Gastrocnemius medialis (tissue), 4 donors: ENCODE measurements around the gene CLCF1. TPM values are rescaled to one million over a fixed set of nuclear protein-coding genes. Genes with fewer than 3 reads are reported as not detected.

Source experiments
- ATAC-seq, 2 donors: fragments of 150-250 bp; one replicate each; pipeline ENCODE4 v1.9.1; 2016
- DNase-seq, 2 donors: peaks; one replicate each; pipeline ENCODE4 v3.0.0-alpha.2; 2019
- H3K27ac ChIP-seq, 4 donors: fragments of 200-600 bp; sonication (generic); 1 replicate in 1 of 4; 2 replicates in 3 of 4; pipeline ENCODE4 v1.5.1; 2016 to 2018; ENCODE audit warnings: mild to moderate bottlenecking in 2 of 4, moderate library complexity in 1 of 4
- H3K27me3 ChIP-seq, 3 donors: fragments of 200-600 bp; sonication (generic) in 2 of 3; 1 replicate in 1 of 3; 2 replicates in 2 of 3; pipeline versions ENCODE4 v1.5.1 to v1.6.0; 2016 to 2019; ENCODE audit warnings: mild to moderate bottlenecking in 1 of 3, moderate library complexity in 1 of 3
- H3K36me3 ChIP-seq, 2 donors: fragments of 200-600 bp; sonication (generic) in 1 of 2; one replicate each; pipeline ENCODE4 v1.5.1; 2017 to 2018
- H3K4me1 ChIP-seq, 2 donors: fragments of 200-600 bp; sonication (generic) in 1 of 2; one replicate each; pipeline ENCODE4 v1.5.1; 2016 to 2017; ENCODE audit warnings: mild to moderate bottlenecking in 2 of 2
- H3K4me3 ChIP-seq, 4 donors: fragments of 200-600 bp; sonication (generic) in 3 of 4; 1 replicate in 1 of 4; 2 replicates in 3 of 4; pipeline ENCODE4 v1.5.1; 2016 to 2019; ENCODE audit warnings: mild to moderate bottlenecking in 2 of 4
- H3K9me3 ChIP-seq, 3 donors: fragments of 200-600 bp; sonication (generic) in 2 of 3; 1 replicate in 1 of 3; 2 replicates in 2 of 3; pipeline ENCODE4 v1.5.1; 2016 to 2019
- CTCF ChIP-seq, 5 experiments: fragments of 450-650 bp in 3 of 5; fragments of 200-600 bp in 2 of 5; sonication (generic) in 2 of 5; IDR thresholded peaks in 4 of 5; conservative IDR thresholded peaks in 1 of 5; 1 replicate in 4 of 5; 2 replicates in 1 of 5; pipeline ENCODE4 v1.5.1; 2016 to 2019; ENCODE audit warnings: antibody characterized with exemption in 5 of 5, mild to moderate bottlenecking in 3 of 5, moderate library complexity in 3 of 5
- POLR2A ChIP-seq, 2 donors: fragments of 450-650 bp; IDR thresholded peaks; one replicate each; pipeline ENCODE4 v1.6.1; 2017; ENCODE audit warnings: antibody characterized with exemption in 2 of 2, mild to moderate bottlenecking in 2 of 2, moderate library complexity in 2 of 2
- in situ Hi-C, 4 donors: fragments of 200-750 bp; cut with MboI; loops; one replicate each; pipeline versions ENCODE4 v1.15.0 to v1.8.0; 2017; ENCODE audit warnings: low sequenced_read_pairs in 4 of 4
- intact Hi-C: fragments of 100-400 bp; cut with DNase I; formaldehyde crosslinking; loops from one replicate; pipeline ENCODE4 v1.15.1; 2023; ENCODE audit warnings: low total_unique reads
- total RNA-seq, 4 donors: library from RNA; depleted of rRNA; stranded (reverse); fragments of >200 nt; gene quantifications; one replicate each; pipeline versions ENCODE4 v1.1.0 to v1.2.3, GENCODE V29; 2016

CLCF1 gene
- total RNA-seq, 4 donors from 2014 or later = 0.24 to 2.7 (median 0.91) TPM

DNA sequence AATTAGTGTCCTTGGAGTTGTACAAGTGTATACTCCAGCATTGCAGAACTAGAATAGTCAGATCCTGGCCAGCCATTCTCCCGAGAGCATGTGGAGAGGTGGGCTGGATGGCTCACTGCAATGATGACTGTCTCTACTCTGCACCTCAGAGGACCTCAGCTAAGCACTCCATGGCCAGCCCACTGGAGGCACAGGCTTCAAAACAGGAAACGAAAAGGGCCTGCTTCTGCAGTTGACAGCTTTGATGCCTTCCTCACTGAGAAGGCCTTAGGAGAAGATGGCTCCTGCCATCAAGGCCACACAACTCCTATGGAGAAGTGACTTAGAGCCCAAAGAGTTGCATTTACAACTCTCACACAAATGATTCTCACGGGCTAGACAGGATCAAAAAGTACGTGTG is 29.1 kb downstream of the CLCF1 start:
- in situ Hi-C loops = no loop called here
- H3K27me3 ChIP-seq = no peaks in the 10 kb centered on the region
- no peak overlapping the region for H3K27ac ChIP-seq
- H3K36me3 ChIP-seq = no peaks in the 10 kb centered on the region
- TF ChIP-seq CTCF (IDR thresholded peaks at IDR 0.05 in 4 of 5, conservative IDR thresholded peaks at IDR 0.05 in 1 of 5) (no peak), POLR2A (IDR thresholded peaks at IDR 0.05) (no peak)
- no peak for ATAC-seq
- intact Hi-C loops = no loop called here
- H3K4me3 ChIP-seq = no peak overlapping the region
- H3K9me3 ChIP-seq = no peaks in the 10 kb centered on the region
- DNase-seq = no peak
- no peaks in the 10 kb centered on the region for H3K4me1 ChIP-seq

DNA sequence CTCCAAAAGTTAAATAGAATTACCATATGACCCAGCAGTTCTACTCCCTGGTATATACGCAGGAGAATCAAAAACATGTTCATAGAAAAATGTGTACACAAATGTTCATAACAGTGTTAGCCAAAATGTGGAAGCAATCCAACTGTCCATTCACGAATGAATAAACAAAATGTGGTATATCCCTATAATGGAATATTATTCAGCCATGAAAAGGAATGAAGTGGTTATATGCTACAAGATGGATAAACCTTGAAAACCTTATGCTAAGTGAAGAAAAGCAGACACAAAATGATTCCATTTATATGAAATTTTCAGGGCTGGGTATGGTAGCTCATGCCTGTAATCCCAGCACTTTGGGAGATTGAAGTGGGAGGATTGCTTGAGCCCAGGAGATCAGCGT is 36.1 kb downstream of the CLCF1 start:
- H3K36me3 ChIP-seq = no peaks in the 10 kb centered on the region
- H3K4me1 ChIP-seq = no peaks in the 10 kb centered on the region
- no peak for ATAC-seq
- no peak overlapping the region for H3K4me3 ChIP-seq
- H3K27ac ChIP-seq = no peak overlapping the region
- no peaks in the 10 kb centered on the region for H3K27me3 ChIP-seq
- in situ Hi-C loops = no loop called here
- TF ChIP-seq CTCF (IDR thresholded peaks at IDR 0.05 in 4 of 5, conservative IDR thresholded peaks at IDR 0.05 in 1 of 5) = no peak
- TF ChIP-seq POLR2A (IDR thresholded peaks at IDR 0.05) = no peak
- H3K9me3 ChIP-seq = no peaks in the 10 kb centered on the region
- intact Hi-C loops = no loop called here
- DNase-seq = no peak

GRCh38 chr11:67332081-67332691 is 41.2 kb downstream of the CLCF1 start:
- no peaks in the 10 kb centered on the region for H3K4me1 ChIP-seq
- no peaks in the 10 kb centered on the region for H3K27me3 ChIP-seq
- DNase-seq = no peak
- intact Hi-C loops = no loop called here
- in situ Hi-C loops = no loop called here
- H3K9me3 ChIP-seq = no peaks in the 10 kb centered on the region
- H3K4me3 ChIP-seq = no peak overlapping the region
- no peak for TF ChIP-seq POLR2A (IDR thresholded peaks at IDR 0.05)
- TF ChIP-seq CTCF (IDR thresholded peaks at IDR 0.05 in 4 of 5, conservative IDR thresholded peaks at IDR 0.05 in 1 of 5) = no peak
- ATAC-seq = no peak
- H3K36me3 ChIP-seq = no peaks in the 10 kb centered on the region
- H3K27ac ChIP-seq = no peak overlapping the region

DNA sequence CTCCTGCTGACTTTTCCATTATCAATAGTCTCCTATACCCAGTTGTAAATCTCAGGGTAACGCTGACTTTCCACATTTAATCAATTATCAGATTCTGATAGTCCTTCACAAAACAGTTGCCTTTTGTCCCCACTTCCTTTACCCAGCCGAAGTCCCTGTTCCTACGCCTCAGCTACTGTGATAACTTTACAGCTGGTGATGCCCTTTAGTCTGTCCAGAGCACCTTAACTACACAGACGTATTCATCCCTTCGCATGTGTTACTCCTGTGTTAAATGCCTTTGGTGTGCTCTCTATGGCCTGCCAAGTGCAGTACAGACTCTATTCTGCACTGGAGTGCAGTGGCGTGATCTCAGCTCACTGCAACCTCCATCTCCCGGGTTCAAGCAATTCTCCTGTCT is 49.9 kb downstream of the CLCF1 start:
- H3K9me3 ChIP-seq = no peaks in the 10 kb centered on the region
- in situ Hi-C loops = no loop called here
- intact Hi-C loops = no loop called here
- ATAC-seq (no peak), DNase-seq (no peak)
- H3K36me3 ChIP-seq = no peaks in the 10 kb centered on the region
- peaks cover 3 to 12% of the 10 kb centered on the region in 2 donors for H3K4me1 ChIP-seq
- no peak overlapping the region for H3K27ac ChIP-seq
- H3K4me3 ChIP-seq = no peak overlapping the region
- H3K27me3 ChIP-seq = no peaks in the 10 kb centered on the region
- no peak for TF ChIP-seq POLR2A (IDR thresholded peaks at IDR 0.05)
- no peak for TF ChIP-seq CTCF (IDR thresholded peaks at IDR 0.05 in 4 of 5, conservative IDR thresholded peaks at IDR 0.05 in 1 of 5)

DNA sequence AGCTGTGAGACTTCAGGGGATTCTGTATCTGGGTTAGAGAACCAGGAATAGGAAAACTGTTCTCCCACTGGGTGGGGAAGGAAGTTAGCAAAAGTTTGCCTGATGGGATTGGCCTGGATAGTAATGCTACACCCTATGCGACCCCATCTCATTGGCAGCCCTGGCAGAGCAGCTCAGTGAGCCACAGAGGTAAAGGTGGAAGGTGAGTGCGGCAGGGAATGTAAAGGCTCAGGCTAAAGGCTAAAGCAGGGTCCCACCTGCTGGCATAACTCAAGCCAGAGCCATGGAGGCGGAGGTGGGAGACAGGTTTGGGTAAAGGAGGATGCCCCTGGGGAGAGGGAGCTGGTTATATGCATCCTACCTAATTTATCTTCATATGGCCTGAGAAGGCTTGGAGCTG is 51.3 kb downstream of the CLCF1 start:
- intact Hi-C loops = no loop called here
- H3K27me3 ChIP-seq = no peaks in the 10 kb centered on the region
- in situ Hi-C loops = no loop called here
- DNase-seq (no peak), ATAC-seq (no peak)
- TF ChIP-seq POLR2A (IDR thresholded peaks at IDR 0.05) (no peak), CTCF (IDR thresholded peaks at IDR 0.05 in 4 of 5, conservative IDR thresholded peaks at IDR 0.05 in 1 of 5) (no peak)
- H3K36me3 ChIP-seq = no peaks in the 10 kb centered on the region
- H3K27ac ChIP-seq = no peak overlapping the region
- H3K4me1 ChIP-seq = peaks cover 7 to 17% of the 10 kb centered on the region in 2 donors
- no peak overlapping the region for H3K4me3 ChIP-seq
- H3K9me3 ChIP-seq = no peaks in the 10 kb centered on the region
